GM18951 (cell line): ENCODE measurements around the gene CHCHD6.
"Not testable (repeated sequence)": the region's sequence is repeated elsewhere in the genome, so short reads cannot be mapped to it uniquely, and the experiment has no call there.

Experiments used
- POLR2A ChIP-seq: IDR thresholded peaks from 4 replicates; pipeline ENCODE4 v1.6.1; 2011; ENCODE audit warnings: mild to moderate bottlenecking; ENCODE audit not compliant: insufficient read length, insufficient read depth; ENCODE audit errors: extremely low read depth
- in situ Hi-C: fragments of 300-500 bp; cut with MboI; formaldehyde crosslinking; loops from one replicate; pipeline ENCODE4 v1.12.0; 2022; ENCODE audit warnings: low sequenced_read_pairs, mixed read lengths, inconsistent platforms; ENCODE audit not compliant: unreplicated experiment

The CHCHD6 gene

DNA sequence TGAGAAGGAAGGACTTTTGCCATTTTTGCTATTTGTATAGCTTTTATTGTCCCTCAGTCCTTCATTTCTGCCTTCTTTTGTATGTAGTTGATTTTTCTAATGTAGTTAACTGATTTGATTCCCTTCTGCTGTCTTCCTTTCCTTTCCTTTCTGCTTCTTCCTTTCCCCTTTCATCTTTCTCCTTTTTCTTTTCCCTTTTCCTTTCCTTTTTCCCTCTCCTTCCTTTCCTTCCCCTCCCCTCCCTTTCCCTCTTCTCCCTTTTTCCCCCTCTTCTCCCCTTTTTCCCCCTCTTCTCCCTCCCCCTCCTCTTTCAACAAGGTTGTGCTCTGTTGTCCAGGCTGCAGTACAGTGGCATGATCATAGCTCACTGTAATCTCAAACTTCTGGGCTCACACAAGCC lies 59.0 kb downstream of the CHCHD6 start:
- in situ Hi-C loops: no loop called here
- TF ChIP-seq POLR2A: no peak

DNA sequence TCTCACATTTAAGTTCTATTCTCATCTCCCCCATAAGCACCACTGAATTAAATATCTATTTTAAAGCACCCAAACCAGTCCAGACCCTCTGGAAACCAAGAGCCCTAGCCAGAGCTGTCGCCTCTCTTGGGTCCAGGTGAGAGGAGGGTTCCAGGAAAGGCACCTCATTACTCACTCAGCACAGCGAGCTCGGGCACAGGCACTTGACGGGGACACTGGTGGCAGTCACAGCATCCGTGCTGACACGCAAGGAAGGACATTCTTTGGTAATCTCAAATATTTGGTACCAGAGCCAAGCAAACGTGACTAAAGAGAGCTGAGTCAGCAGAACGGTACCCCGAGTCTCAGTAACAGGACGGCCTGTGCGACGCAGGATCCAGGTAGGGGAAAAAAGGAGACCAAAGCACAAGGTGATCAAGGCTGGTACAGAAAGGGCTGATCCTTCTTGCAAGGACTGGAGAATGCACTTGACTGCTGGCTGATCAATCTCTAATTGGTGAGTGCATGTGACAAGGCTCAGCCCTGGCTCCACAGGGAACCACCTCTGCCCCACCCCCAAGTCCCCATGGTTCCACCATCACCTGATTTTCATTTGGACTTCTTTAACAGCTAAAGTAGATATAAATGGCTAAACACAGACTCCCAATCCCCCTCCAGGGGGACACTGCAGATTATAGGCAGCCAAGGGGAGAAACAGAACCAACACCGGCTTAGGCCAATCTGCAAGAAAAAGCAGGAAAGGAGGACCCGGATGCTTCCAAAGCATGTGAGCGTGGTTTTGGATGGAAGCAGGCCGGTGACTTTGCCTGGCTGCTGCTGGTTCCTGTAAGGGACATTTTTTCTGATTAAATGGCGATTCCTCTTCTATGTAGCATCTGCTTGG lies 61.4 kb downstream of the CHCHD6 start:
- TF ChIP-seq POLR2A: no peak
- in situ Hi-C loops: no loop called here

DNA sequence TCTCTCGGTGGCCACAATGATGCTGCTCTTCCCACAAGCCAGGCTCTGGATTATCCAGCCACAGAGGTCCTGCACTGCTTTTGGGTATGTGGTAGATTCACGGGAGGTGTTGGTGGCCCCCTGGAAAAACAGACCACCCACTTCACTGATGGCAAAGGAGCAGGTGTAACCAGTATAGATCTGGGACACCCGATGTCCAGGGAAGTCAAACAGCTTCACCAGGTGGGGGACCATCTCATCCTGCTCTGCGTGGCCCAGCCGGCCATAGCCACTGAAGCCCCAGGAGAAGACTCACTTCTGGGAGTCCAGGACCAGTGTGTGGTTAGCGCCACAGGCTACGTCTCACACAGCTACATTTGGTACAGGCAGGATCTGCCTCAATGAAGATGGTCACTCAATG lies 62.6 kb downstream of the CHCHD6 start:
- in situ Hi-C loops: no loop called here
- no peak for TF ChIP-seq POLR2A

DNA sequence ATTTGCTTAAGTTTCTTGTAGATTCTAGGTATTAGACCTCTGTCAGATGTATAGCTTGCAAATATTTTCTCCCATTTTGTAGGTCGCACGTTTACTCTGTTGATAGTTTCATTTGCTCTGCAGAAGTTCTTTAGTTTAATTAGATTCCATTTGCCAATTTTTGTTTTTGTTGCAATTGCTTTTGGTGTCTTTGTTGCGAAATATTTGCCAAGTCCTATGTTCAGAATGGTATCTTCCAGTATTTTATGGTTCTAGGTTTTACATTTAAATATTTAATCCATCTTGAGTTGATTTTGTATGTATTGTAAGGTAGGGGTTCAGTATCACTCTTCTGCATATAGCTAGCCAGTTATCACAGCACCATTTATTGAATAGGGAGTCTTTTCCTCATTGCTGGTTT lies 64.9 kb downstream of the CHCHD6 start:
- TF ChIP-seq POLR2A: no peak
- in situ Hi-C loops: no loop called here

DNA sequence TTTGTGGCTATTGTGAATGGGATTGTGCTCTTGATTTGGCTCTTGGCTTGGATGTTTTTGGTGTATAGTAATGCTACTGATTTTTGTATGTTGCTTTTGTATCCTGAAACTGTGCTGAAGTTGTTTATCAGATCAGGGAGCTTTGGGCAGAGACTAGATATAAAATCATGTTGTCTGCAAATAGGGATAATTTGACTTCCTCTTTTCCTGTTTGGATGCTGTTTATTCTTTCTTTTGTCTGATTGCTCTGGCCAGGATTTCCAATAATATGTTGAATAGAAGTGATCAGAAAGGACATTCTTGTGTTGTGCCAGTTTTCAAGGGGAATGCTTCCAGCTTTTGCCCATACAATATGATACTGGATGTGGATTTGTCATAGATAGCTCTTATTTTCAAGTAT lies 66.1 kb downstream of the CHCHD6 start:
- in situ Hi-C loops: no loop called here
- no peak for TF ChIP-seq POLR2A

DNA sequence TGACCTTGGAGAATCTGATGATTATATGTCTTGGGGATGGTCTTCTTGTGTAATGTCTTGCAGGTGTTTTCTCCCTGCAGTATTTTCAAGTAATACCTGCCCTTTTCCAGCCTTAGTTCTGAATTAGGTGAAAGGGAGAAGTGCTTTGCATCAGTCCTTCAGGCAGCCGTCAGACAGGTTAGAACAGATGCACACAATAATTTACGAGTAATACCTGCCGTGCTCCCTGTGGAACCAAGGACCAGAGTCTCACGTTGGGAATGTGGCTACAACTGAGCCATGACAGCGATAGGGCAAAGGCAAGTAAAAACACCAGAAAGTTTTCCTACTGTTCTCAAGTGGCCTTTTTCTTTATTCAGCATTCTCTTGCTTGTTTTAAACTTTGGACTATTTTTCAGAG lies 69.1 kb downstream of the CHCHD6 start:
- in situ Hi-C loops: no loop called here
- no peak for TF ChIP-seq POLR2A

DNA sequence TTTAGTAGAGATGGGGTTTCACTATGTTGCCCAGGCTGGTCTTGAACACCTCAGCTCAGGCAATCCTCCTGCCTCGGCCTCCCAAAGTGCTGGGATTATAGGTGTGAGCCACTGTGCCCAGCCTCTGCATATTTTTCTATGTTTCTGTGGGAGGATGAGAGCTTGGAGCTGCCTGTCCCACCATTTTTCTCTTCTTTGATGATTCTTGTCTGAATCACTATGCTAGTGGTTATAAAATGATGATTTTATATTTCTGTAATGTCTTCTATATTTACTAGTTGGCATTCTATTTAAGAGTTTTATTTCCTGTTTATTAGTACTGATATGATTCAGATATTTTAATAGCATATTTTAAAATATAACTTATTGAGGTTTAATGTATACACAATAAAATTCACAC lies 69.7 kb downstream of the CHCHD6 start:
- in situ Hi-C loops: no loop called here
- TF ChIP-seq POLR2A: no peak

DNA sequence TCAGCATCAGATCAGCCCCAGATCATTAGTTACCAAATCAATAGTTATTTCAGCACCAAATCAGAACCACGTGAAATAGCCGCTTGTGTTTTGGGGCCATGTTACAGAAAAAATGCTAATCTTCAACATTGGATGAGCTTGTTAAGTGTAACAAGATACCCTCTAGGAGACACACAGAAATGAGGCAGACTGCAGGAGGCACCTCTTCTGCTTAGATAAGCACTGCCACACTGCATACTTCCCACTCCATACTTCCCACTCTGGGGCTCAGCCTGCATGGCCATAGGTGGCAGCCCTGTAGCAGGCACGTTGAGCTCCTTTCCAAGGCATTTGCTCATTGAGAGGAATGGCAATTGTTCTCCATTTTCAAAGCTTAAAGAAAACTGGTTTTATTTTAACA lies 73.3 kb downstream of the CHCHD6 start:
- no peak for TF ChIP-seq POLR2A
- in situ Hi-C loops: no loop called here

DNA sequence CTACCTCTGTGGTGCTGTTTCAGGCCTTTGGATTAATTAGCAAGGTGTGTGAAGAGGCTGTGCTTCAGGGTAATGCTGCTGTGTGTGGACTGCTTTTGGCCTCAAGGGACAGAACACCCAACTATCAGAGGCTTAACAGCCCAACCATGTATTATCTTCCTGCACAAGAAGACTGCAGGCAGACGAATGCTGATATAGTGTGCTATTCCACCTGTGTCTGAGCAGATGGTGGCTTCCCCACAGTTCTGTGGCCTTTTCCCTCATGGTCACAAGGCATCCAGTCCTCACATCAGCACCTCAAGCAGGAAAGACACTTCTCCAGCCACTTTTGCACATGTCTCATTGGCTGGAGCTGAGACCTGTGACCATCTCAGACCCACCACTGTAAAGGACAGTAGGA lies 76.6 kb downstream of the CHCHD6 start:
- in situ Hi-C loops: no loop called here
- no peak for TF ChIP-seq POLR2A

DNA sequence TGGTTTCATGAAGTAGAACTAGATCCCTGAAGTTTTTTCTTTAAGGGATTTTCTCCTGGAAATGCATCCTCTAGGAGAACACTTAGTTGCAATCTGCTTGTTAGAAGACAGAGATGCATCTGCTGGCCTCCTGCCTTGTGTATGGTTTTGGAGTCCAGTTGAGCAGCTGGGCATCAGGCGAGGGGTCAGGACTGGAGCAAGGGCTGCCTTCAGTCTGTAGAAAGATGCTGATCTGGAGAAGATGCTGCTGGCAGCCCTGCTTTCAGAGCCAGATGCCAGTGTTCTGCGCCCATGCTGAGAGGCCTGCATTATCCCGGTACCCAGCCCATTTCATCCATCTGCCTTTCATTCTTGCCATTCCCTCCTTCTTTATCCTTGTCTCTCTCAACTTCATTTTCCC lies 77.4 kb downstream of the CHCHD6 start:
- in situ Hi-C loops: no loop called here
- TF ChIP-seq POLR2A: no peak

DNA sequence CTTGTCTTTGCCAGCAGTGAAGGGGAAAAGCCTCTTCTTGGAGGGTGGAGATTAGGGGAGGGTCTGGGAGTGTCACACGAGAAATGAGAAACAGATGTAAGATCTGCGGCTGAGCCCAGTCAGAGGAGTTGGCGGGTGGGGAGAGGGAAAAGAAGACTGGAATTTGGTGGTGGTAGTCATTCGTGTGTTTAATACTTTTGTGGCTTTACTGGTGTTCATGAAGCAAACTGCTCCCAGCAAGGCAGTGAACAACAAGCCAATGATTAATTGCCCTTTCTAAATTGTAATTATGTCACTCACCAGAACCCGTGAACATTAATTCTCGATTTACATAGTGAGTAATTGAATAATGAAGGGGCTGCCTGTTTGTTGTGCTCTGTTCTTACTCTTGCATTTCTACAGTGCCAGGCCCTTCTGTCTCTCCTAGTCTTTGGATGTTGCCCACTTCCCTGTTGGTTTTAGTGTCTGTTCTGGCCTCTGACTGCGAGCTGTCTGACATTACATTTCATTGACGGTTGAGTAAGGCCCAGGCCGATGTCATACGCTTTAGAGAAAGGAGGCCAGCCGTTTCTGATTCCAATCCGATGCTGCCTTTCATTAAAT lies 78.0 kb downstream of the CHCHD6 start:
- TF ChIP-seq POLR2A: no peak

DNA sequence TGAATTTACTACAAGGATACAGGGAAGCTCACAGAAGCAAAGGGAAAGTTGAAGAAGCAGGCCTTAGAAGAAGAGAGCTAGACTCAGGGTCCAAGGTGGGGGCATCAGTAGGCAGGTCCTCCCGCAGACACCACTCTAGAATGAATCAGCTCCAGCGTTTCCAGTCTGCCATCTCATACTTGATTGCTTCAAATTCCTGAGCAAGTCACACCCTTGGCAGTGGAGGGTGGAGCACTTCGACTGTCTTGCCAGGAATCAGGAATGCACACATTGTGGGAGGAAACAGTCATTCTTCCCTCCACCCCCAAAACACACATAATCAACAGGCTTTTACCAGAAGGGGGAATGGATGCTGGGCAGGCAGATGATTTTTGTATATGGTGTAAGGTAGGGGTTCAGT lies 78.5 kb downstream of the CHCHD6 start:
- in situ Hi-C loops: no loop called here
- TF ChIP-seq POLR2A: no peak

More for the DNA sequence above, 78.0 kb downstream of the CHCHD6 start:
- in situ Hi-C loops: no loop called here

DNA sequence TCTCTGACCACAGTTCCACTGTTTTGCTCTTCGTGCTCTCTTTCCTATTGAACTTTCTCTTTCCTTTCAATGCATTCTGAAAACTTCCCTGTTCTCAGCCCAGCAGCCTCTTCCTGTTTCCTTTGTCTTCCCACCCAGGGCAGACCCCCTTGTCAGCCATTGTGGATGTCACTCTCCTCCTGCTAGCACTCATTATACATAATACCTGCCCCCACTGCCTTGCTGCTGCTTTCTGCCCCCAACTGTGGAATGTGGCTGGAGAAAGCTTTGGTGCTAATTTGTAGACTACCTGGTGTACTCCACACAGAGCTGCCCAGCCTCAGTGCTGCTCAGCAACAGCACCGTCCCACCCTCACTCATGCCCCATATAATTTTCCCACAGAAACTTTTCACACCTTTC lies 80.2 kb downstream of the CHCHD6 start:
- in situ Hi-C loops: no loop called here
- no peak for TF ChIP-seq POLR2A

DNA sequence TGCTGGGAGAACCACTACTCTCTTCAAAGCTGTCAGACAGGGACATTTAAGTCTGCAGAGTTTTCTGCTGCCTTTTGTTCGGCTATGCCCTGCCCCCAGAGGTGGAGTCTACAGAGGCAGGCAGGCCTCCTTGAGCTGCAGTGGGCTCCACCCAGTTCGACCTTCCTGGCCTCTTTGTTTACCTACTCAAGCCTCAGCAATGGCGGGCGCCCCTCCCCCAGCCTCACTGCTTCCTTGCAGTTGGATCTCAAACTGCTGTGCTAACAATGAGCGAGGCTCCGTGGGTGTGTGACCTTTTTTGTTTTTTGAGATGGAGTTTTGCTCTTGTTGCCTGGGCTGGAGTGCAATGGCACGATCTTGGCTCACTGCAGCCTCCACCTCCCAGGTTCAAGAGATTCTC lies 87.3 kb downstream of the CHCHD6 start:
- in situ Hi-C loops: not testable (repeated sequence)
